Spleen (tissue), 7 donors: Measurements from ENCODE around the gene TIPRL.

ENCODE experiments used
- CTCF ChIP-seq, 11 experiments: fragments of 200-600 bp in 7 of 11; fragments of 450-650 bp in 4 of 11; sonication (generic) in 4 of 11; IDR thresholded peaks in 8 of 11; conservative IDR thresholded peaks in 3 of 11; 1 replicate in 7 of 11; 2 replicates in 4 of 11; pipeline versions ENCODE4 v1.4.0 to v1.8.0; 2016 to 2021; ENCODE audit warnings: antibody characterized with exemption in 11 of 11, inconsistent platforms in 4 of 11, mild to moderate bottlenecking in 1 of 11
- POLR2AphosphoS5 ChIP-seq, 3 donors: sonication (generic); formaldehyde crosslinking; IDR thresholded peaks; one replicate each; pipeline ENCODE4 v1.5.1; 2017; ENCODE audit warnings: antibody characterized with exemption in 3 of 3
- donor health status: DM: no; HTN: no; CAD: no; lungs with moderate emphysema.
- donor health status: DM: no; HTN: no; CAD: no.
- donor health status: DM: no; HTN: no; CAD: no.

- TF ChIP-seq CTCF (IDR thresholded peaks at IDR 0.05 in 8 of 11, conservative IDR thresholded peaks at IDR 0.05 in 3 of 11) (no peak), POLR2AphosphoS5 (IDR thresholded peaks at IDR 0.05) (no peak)
Observed at GRCh38 chr1:168190403-168190802, 11.6 kb downstream of the TIPRL start.
